Fibroblast of skin of right quadriceps (primary cell): ENCODE results near the gene KRTAP10-9.
"Not testable (repeated sequence)": the region's sequence is repeated elsewhere in the genome, so short reads cannot be mapped to it uniquely, and the experiment has no call there.

Source experiments
- DNase-seq: peaks from one replicate; pipeline ENCODE4 v3.0.0-alpha.2; 2013

KRTAP10-9 gene

DNA sequence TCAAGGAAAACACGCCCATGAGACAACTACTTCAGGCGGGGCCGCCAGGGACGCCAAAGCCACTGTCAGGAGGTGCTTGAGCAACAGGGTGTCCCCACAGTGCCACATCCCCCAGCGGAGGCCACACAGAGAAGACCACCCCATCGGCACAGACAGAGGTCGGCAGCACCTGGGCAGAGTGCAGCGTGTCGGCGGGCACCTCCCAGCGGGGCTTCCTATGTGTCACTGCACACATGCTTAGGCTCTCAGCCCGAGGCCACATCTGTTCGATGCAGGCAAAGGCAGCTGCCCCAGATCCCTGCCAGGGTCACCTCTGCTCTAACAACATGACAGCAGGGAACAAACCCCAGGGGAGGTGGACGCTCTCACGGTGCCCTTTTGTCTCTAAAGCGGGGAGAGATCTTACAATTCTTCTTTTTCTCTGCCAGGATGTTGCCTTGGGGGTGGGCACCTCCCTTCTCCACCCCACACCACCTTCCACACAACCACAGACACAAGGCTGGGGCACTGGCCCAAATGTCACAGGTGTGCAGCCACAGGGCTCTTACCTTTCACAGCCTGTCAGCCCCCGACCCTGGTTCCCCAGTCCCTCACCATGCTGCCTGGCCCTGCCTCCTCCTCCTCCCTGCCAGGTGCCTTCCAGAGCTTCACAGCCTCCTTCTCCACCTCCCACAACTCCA lies 10.8 kb upstream of the KRTAP10-9 start:
- no peak for DNase-seq

- no peak for DNase-seq
Observed at GRCh38 chr21:44616591-44616926, 10.3 kb upstream of the KRTAP10-9 start.

- no peak for DNase-seq
Observed at GRCh38 chr21:44617071-44617501, 9.8 kb upstream of the KRTAP10-9 start.

DNA sequence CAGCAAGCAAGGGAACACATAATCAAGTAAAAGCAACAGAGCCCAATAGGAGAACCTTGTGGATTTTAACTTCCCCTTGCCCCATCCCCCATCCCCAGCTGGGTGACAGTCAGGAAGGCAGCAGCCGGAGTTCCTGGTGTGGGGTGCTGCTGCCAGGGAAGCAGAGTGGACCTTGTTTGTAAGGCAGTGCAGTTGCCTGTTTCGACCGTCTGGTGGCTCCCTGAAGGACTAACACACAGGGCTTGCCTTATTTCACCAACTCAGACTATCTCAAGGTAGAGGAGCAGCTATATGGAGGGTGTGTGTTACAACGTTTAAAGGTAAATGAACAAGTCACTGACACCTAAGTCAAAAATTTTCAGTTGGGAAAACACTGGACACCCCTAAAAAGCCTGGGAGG lies 8.4 kb upstream of the KRTAP10-9 start:
- no peak for DNase-seq

DNA sequence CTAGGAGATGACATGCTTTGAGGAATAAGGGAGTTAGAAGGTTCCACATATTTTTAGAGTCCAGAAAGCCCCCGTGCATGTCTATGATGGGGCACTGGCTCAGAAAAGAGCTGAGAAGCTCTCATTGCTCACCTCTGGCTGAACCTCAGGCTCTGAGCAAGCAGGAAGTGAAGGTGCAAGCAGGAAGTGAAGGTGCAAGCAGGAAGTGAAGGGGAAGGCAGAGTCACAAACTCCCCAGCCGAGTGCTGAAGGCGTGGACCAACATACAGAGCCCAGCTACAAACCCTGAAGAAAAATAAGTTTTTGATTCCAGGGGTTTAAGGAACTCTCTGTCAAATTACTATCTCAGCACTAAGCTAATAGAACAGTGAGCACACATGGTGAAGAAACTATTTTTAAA lies 8.0 kb upstream of the KRTAP10-9 start:
- DNase-seq: no peak

GRCh38 chr21:44619886-44620285 lies 7.0 kb upstream of the KRTAP10-9 start:
- DNase-seq: no peak

DNA sequence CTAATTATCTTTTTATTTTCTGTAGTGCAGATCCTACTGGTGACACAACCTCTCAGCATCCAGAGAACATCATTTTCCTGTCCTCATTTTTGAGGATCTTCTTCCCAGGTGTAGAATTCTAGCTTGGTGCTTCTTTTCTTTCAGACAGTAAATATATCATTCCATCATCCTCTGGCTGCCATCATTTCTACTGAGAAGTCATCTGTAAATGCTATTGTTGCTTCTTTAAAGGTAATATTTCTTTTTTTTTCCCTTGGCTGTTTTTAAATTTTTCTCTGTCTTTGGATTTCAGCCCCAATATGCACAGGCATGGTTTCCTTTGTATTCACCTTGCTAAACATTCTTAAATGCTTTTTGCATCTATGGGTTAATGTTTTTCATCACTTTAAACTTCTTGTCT lies 3.3 kb upstream of the KRTAP10-9 start:
- no peak for DNase-seq

- no peak for DNase-seq
Observed at GRCh38 chr21:44625756-44626155, 1.1 kb upstream of the KRTAP10-9 start.

GRCh38 chr21:44626262-44626661 lies 631 bp upstream of the KRTAP10-9 start:
- DNase-seq: no peak

GRCh38 chr21:44627181-44627822 lies 409 bp downstream of the KRTAP10-9 start:
- not testable (repeated sequence) for DNase-seq

GRCh38 chr21:44627831-44628233 lies 939 bp downstream of the KRTAP10-9 start:
- not testable (repeated sequence) for DNase-seq

- no peak for DNase-seq
Observed at GRCh38 chr21:44628707-44629391, 2.0 kb downstream of the KRTAP10-9 start.

- no peak for DNase-seq
Observed at GRCh38 chr21:44630440-44630839, 3.5 kb downstream of the KRTAP10-9 start.

DNA sequence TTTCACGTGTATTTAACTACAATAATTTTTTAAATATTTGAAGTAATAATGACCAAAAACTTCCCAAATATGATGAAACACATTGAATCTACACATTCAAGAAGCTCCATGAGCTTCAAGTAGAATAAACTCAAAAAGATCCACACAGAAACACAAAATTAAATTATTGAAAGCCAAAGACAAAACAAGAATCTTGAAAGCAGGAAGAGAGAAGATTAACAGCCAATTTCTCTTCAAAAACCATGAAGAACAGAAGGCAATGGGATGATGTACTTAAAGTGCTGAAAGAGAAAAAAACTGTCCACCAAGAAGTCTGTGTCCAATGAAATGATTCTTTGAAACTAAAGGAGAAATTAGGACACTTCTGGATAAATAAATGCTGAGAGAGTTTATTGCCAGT lies 5.2 kb downstream of the KRTAP10-9 start:
- DNase-seq: no peak

- DNase-seq: no peak
Observed at GRCh38 chr21:44636209-44637017, 9.5 kb downstream of the KRTAP10-9 start.

DNA sequence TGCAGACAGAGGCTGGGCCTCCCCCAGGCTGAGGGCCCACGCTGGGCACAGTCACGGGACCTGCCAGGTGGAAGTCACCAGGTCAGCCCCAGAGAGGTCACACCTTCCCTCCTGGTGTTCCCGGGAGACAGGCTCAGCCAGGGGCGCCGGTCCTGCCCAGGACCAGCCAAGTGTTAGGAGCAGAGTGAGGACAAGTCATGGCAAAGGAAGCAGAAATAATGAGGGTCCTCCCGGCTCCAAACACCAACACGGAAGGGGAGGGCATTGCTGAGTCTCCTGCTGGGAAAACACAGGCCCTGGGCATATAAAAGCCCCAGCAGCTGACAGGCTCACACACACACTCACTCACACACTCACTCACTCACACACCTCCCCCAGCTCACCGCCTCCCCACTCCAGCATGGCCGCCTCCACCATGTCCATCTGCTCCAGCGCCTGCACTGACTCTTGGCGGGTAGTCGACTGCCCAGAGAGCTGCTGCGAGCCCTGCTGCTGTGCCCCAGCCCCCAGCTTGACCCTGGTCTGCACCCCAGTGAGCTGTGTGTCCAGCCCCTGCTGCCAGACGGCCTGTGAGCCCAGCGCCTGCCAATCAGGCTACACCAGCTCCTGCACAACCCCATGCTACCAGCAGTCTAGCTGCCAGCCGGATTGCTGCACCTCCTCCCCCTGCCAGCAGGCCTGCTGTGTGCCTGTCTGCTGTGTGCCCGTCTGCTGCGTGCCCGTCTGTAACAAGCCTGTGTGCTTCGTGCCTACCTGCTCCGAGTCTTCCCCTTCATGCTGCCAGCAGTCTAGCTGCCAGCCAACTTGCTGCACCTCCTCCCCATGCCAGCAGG lies 10.3 kb downstream of the KRTAP10-9 start, which contains the start of gene KRTAP10-10:
Gene KRTAP10-10 (plus strand): TSS at position 339 of the 833 bp plus-strand sequence. CDS start 62 bp downstream, at position 401.
- no peak for DNase-seq

- DNase-seq: not testable (repeated sequence)
Observed at GRCh38 chr21:44637851-44638348, 11.0 kb downstream of the KRTAP10-9 start.

GRCh38 chr21:44638506-44639330 lies 11.8 kb downstream of the KRTAP10-9 start:
- DNase-seq: not testable (repeated sequence)

DNA sequence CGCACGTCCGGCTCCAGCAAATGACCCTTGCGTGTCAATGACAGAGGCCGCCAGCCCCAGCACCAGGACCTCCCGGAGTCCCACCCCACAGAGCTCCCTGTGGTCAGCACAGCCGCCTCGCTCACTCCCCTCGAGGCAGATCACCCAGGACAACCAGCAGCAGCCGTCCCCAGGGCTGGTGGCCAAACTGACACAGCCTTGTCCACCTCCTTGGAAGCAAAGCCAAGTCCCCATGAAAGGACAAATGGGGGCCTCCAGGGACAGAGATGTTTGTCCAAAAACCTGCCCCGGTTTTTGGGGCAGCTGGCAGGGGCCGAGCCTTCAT lies 12.4 kb downstream of the KRTAP10-9 start:
- DNase-seq: no peak

DNA sequence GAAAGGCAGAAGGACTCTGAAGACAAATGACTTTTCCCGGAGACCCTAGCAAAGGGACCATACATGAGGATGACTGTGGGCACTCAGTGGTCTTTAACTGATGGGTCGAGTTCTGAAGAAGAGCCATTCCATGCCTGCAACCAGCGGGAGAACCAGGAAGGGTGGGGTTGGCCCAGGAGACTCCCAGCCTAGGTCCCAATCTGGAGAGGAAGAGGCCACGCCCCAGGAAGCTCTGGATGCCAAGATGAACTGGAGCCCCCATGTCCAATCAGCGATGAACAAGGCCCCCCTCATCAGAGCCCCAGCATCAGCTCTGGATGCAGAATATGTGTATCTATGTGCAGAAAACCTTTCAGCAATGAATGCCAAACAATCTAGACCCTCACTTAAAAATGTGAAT lies 13.9 kb downstream of the KRTAP10-9 start:
- no peak for DNase-seq

DNA sequence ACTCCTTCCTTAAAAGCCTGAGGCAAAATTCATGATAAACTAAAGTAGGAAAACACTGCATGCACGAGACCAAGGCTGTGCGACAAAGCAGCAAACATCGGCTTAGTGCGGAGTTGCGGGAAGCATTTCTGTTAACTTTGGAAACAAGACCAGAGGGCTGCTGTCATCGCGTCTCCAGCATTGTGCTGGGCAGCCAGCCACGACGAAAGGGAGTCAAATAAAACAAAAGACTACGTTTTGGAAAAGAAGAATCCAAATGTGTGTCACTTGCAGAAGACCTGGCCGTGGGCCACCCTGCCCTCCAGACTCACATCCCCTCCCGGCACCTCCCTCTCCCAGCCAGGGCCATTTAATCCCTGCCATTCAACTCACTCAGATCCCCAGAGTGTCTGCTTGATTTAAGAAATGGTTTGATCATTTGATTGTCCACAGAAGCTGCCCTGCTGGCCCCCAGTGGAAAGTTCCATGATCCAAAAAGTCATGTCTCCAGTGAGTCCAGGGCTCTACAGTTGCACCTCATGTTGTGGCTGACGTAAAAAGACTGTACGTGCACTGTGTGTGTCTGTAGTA lies 16.9 kb downstream of the KRTAP10-9 start:
- no peak for DNase-seq
